Panc1 (cell line): ENCODE measurements around the gene SLC9A3. TPM values are rescaled to one million over a fixed set of nuclear protein-coding genes. Genes with fewer than 3 reads are reported as not detected.

Experiments
- ATAC-seq: fragments of 200-7000 bp; cut with Tn5 transposase; 2 replicates; pipeline ENCODE4 v1.9.1; 2020; ENCODE audit warnings: mild to moderate bottlenecking, moderate library complexity
- BruUV-seq: library from RNA; stranded (reverse); fragments of 400-500 nt; replicated peaks from 2 replicates; lab custom pipeline; 2021; lab: Mats Ljungman, UMichigan
- CTCF ChIA-PET: fragments of 300-600 bp; sonication (Branson Sonifier 250); formaldehyde crosslinking; loops from one replicate; lab custom pipeline; 2022; ENCODE audit warnings: antibody characterized with exemption; lab: Charles Lee
- POLR2A ChIA-PET: fragments of 300-600 bp; sonication (Branson Sonifier 250); formaldehyde crosslinking; loops from one replicate; lab custom pipeline; 2022; ENCODE audit warnings: antibody characterized with exemption; lab: Charles Lee
- DNase-seq: peaks from one replicate; pipeline ENCODE4 v3.0.0-alpha.2; 2010; ENCODE audit warnings: low read depth, low spot score
- H3K27ac ChIP-seq: 2 replicates; pipeline ENCODE4 v1.5.1; 2011; ENCODE audit warnings: mild to moderate bottlenecking, low read length, inconsistent platforms
- H3K27me3 ChIP-seq: fragments of 200-500 bp; sonication (Bioruptor generic); 2 replicates; pipeline ENCODE4 v1.6.0; 2014; ENCODE audit warnings: low read length, inconsistent platforms; ENCODE audit not compliant: control insufficient read depth, insufficient read depth
- H3K36me3 ChIP-seq: fragments of 200-500 bp; sonication (Bioruptor generic); 2 replicates; pipeline ENCODE4 v1.5.1; 2014; ENCODE audit warnings: inconsistent platforms, mild to moderate bottlenecking, low read length, moderate library complexity; ENCODE audit not compliant: control insufficient read depth, insufficient read depth
- H3K4me1 ChIP-seq: 2 replicates; pipeline ENCODE4 v1.5.1; 2011; ENCODE audit warnings: inconsistent platforms, mild to moderate bottlenecking, low read length, moderate library complexity; ENCODE audit not compliant: control insufficient read depth, insufficient read depth
- H3K4me3 ChIP-seq, 2 experiments: 2 replicates each; pipeline ENCODE4 v1.5.1; 2011 to 2012; ENCODE audit warnings: low read depth in 2 of 2, low read length in 2 of 2, mild to moderate bottlenecking in 2 of 2, inconsistent platforms in 1 of 2, moderate library complexity in 1 of 2
- H3K9me3 ChIP-seq: fragments of 200-500 bp; sonication (Bioruptor generic); 2 replicates; pipeline ENCODE4 v1.5.1; 2014; ENCODE audit warnings: low read depth, mild to moderate bottlenecking, inconsistent platforms, low read length, moderate library complexity; ENCODE audit not compliant: control insufficient read depth, insufficient read depth
- CTCF ChIP-seq: fragments of 450-650 bp; IDR thresholded peaks from 2 replicates; pipeline ENCODE4 v1.5.1; 2017; ENCODE audit warnings: mild to moderate bottlenecking
- POLR2AphosphoS5 ChIP-seq: IDR thresholded peaks from 2 replicates; pipeline ENCODE4 v1.6.1; 2012; ENCODE audit warnings: mild to moderate bottlenecking, low read depth, low read length, moderate library complexity
- SIN3A ChIP-seq: IDR thresholded peaks from 2 replicates; pipeline ENCODE4 v1.6.1; 2012; ENCODE audit warnings: low read depth, mild to moderate bottlenecking, low read length, moderate library complexity, borderline replicate concordance; ENCODE audit not compliant: insufficient read depth
- TCF7L2 ChIP-seq: IDR thresholded peaks from 2 replicates; pipeline ENCODE4 v1.6.1; 2011; ENCODE audit warnings: mild to moderate bottlenecking, low read depth, low read length, inconsistent platforms
- in situ Hi-C: cut with HindIII; loops from 2 replicates; pipeline ENCODE4 v1.10.0; 2016; ENCODE audit warnings: low sequenced_read_pairs, low pct_unique_long_range_greater_than_20kb
- intact Hi-C: fragments of 100-400 bp; cut with micrococcal nuclease; formaldehyde crosslinking; loops from one replicate; pipeline ENCODE4 v1.10.0; 2022; ENCODE audit not compliant: unreplicated experiment
- total RNA-seq: library from RNA; stranded (reverse); gene quantifications from one replicate; pipeline ENCODE4 v1.2.1, GENCODE V29; 2021; ENCODE audit not compliant: unreplicated experiment
- TF ChIP-seq, protein P1 (sequence below), 2 experiments: IDR thresholded peaks; 2 replicates each; pipeline ENCODE4 v1.6.1; 2011 to 2012; ENCODE audit warnings: low read depth in 2 of 2, control low read depth in 1 of 2, low read length in 1 of 2, mild to moderate bottlenecking in 1 of 2, moderate library complexity in 1 of 2; ENCODE audit not compliant: insufficient read depth in 1 of 2

Gene SLC9A3
- total RNA-seq, 1 experiment from 2014 or later: 2.0 TPM

GRCh38 chr5:533243-533954 lies 9.2 kb upstream of the SLC9A3 start:
- no peak for TF ChIP-seq TCF7L2
- TF ChIP-seq, protein P1, sequence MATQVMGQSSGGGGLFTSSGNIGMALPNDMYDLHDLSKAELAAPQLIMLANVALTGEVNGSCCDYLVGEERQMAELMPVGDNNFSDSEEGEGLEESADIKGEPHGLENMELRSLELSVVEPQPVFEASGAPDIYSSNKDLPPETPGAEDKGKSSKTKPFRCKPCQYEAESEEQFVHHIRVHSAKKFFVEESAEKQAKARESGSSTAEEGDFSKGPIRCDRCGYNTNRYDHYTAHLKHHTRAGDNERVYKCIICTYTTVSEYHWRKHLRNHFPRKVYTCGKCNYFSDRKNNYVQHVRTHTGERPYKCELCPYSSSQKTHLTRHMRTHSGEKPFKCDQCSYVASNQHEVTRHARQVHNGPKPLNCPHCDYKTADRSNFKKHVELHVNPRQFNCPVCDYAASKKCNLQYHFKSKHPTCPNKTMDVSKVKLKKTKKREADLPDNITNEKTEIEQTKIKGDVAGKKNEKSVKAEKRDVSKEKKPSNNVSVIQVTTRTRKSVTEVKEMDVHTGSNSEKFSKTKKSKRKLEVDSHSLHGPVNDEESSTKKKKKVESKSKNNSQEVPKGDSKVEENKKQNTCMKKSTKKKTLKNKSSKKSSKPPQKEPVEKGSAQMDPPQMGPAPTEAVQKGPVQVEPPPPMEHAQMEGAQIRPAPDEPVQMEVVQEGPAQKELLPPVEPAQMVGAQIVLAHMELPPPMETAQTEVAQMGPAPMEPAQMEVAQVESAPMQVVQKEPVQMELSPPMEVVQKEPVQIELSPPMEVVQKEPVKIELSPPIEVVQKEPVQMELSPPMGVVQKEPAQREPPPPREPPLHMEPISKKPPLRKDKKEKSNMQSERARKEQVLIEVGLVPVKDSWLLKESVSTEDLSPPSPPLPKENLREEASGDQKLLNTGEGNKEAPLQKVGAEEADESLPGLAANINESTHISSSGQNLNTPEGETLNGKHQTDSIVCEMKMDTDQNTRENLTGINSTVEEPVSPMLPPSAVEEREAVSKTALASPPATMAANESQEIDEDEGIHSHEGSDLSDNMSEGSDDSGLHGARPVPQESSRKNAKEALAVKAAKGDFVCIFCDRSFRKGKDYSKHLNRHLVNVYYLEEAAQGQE (IDR thresholded peaks at IDR 0.05; ENCODE audit: insufficient read depth in 1 of 2, low read depth in 2 of 2, low read length in 1 of 2): no peak
- no peak for TF ChIP-seq POLR2AphosphoS5
- TF ChIP-seq CTCF: no peak
- TF ChIP-seq SIN3A: no peak
- no peak for DNase-seq
- intact Hi-C loops (no loop called here), in situ Hi-C loops (no loop called here)
- Histone ChIP-seq H3K4me3 (no peak overlapping the region), H3K27me3 (peaks cover 7% of the 10 kb centered on the region; the same call in 1 of the 2 replicates), H3K27ac (no peak overlapping the region), H3K4me1 (no peaks in the 10 kb centered on the region), H3K36me3 (no peaks in the 10 kb centered on the region), H3K9me3 (no peaks in the 10 kb centered on the region)
- BruUV-seq: no TSS peak
- CTCF ChIA-PET: no interaction called here
- ATAC-seq: no peak
- POLR2A ChIA-PET: no interaction called here

- ChIA-PET CTCF (no interaction called here), POLR2A (no interaction called here)
- no peak overlapping the region for H3K27ac ChIP-seq
- ATAC-seq (no peak), DNase-seq (no peak)
- peaks cover 7% of the 10 kb centered on the region; the same call in 1 of the 2 replicates for H3K27me3 ChIP-seq
- H3K4me3 ChIP-seq: no peak overlapping the region
- in situ Hi-C loops (no loop called here), intact Hi-C loops (no loop called here)
- no peaks in the 10 kb centered on the region for H3K36me3 ChIP-seq
- TF ChIP-seq, protein P1 (IDR thresholded peaks at IDR 0.05; ENCODE audit: insufficient read depth in 1 of 2, low read depth in 2 of 2, low read length in 1 of 2): no peak
- TF ChIP-seq POLR2AphosphoS5 (no peak), CTCF (no peak), SIN3A (no peak), TCF7L2 (no peak)
- BruUV-seq: no TSS peak
- H3K4me1 ChIP-seq: no peaks in the 10 kb centered on the region
- no peaks in the 10 kb centered on the region for H3K9me3 ChIP-seq
Observed at GRCh38 chr5:532521-533242, 8.4 kb upstream of the SLC9A3 start.
